ENCODE measurements around the gene PELI2.

Gene PELI2

GRCh38 chr14:56108057-56108456 is 10.2 kb upstream of the PELI2 start:
- Mint-ChIP-seq H3K4me3 (no peak overlapping the region), H3K36me3 (no peaks in the 10 kb centered on the region), H3K27me3 (no peaks in the 10 kb centered on the region), H3K27ac (no peak overlapping the region), H3K4me1 (peaks cover 8% of the 10 kb centered on the region), H3K9me3 (no peaks in the 10 kb centered on the region)

- H3K36me3 Mint-ChIP-seq, result no peaks in the 10 kb centered on the region
- no peak overlapping the region for H3K27ac Mint-ChIP-seq
- no peaks in the 10 kb centered on the region for H3K27me3 Mint-ChIP-seq
- no peaks in the 10 kb centered on the region for H3K9me3 Mint-ChIP-seq
- peaks cover 33% of the 10 kb centered on the region for H3K4me1 Mint-ChIP-seq
- no peak overlapping the region for H3K4me3 Mint-ChIP-seq
These were observed 5.4 kb upstream of the PELI2 start for GRCh38 chr14:56112781-56113180.

GRCh38 chr14:56115334-56115870 is 2.8 kb upstream of the PELI2 start:
- Mint-ChIP-seq H3K27me3 (no peaks in the 10 kb centered on the region), H3K4me1 (peaks cover 44% of the 10 kb centered on the region), H3K9me3 (no peaks in the 10 kb centered on the region), H3K27ac (no peak overlapping the region), H3K36me3 (no peaks in the 10 kb centered on the region), H3K4me3 (no peak overlapping the region)

GRCh38 chr14:56115976-56116893 is 2.0 kb upstream of the PELI2 start:
- Mint-ChIP-seq H3K27ac (peak overlapping the region; percentile 56), H3K4me1 (peaks cover 53% of the 10 kb centered on the region), H3K4me3 (peak overlapping the region; percentile 15), H3K36me3 (no peaks in the 10 kb centered on the region), H3K27me3 (no peaks in the 10 kb centered on the region), H3K9me3 (no peaks in the 10 kb centered on the region)

DNA sequence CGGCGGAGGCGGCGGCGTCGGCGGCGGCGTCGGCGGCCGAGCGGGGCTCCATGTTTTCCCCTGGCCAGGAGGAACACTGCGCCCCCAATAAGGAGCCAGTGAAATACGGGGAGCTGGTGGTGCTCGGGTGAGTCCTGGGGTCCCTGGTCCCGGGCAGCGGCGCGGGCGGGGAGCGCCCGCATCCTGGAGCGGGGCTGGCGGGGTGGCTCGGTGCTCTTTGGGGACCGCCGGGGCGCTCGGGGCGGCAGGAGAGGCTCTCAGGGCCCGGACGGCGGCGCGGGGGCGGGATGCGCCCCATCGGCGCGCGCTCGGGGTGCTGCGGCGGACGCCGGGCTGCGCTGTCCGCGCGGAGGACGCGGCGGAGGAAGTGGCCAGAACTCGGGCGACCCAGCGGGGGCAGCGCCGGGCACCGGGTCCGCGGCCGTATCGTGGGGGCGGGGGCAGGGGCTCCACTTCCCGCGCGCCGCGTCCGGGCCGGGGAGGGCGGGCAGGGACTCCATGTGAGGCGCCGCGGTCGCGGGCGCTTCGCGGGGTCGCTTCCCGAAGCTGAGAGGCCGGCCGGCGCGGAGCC is 485 bp downstream of the PELI2 start:
- Mint-ChIP-seq H3K9me3 (no peaks in the 10 kb centered on the region), H3K27me3 (peaks cover 4% of the 10 kb centered on the region), H3K36me3 (no peaks in the 10 kb centered on the region), H3K4me3 (no peak overlapping the region), H3K27ac (no peak overlapping the region), H3K4me1 (peaks cover 63% of the 10 kb centered on the region)

- Mint-ChIP-seq H3K4me1 (peaks cover 63% of the 10 kb centered on the region), H3K27me3 (peaks cover 4% of the 10 kb centered on the region), H3K27ac (peak overlapping the region; percentile 66), H3K36me3 (no peaks in the 10 kb centered on the region), H3K9me3 (no peaks in the 10 kb centered on the region), H3K4me3 (peak overlapping the region; percentile 89)
These were observed 1.2 kb downstream of the PELI2 start for GRCh38 chr14:56119201-56119981.

GRCh38 chr14:56120091-56120691 is 2.0 kb downstream of the PELI2 start:
- Mint-ChIP-seq H3K36me3 (no peaks in the 10 kb centered on the region), H3K9me3 (no peaks in the 10 kb centered on the region), H3K27ac (peak overlapping the region; percentile 66), H3K4me1 (peaks cover 70% of the 10 kb centered on the region), H3K4me3 (peak overlapping the region; percentile 89), H3K27me3 (peaks cover 5% of the 10 kb centered on the region)

- H3K36me3 Mint-ChIP-seq, result no peaks in the 10 kb centered on the region
- H3K4me3 Mint-ChIP-seq, result no peak overlapping the region
- no peaks in the 10 kb centered on the region for H3K9me3 Mint-ChIP-seq
- peaks cover 59% of the 10 kb centered on the region for H3K4me1 Mint-ChIP-seq
- H3K27me3 Mint-ChIP-seq, result peaks cover 5% of the 10 kb centered on the region
- H3K27ac Mint-ChIP-seq, result no peak overlapping the region
These were observed 3.6 kb downstream of the PELI2 start for GRCh38 chr14:56121816-56122215.

GRCh38 chr14:56122301-56122700 is 4.1 kb downstream of the PELI2 start:
- no peak overlapping the region for H3K4me3 Mint-ChIP-seq
- no peaks in the 10 kb centered on the region for H3K36me3 Mint-ChIP-seq
- no peak overlapping the region for H3K27ac Mint-ChIP-seq
- no peaks in the 10 kb centered on the region for H3K9me3 Mint-ChIP-seq
- peaks cover 54% of the 10 kb centered on the region for H3K4me1 Mint-ChIP-seq
- peaks cover 5% of the 10 kb centered on the region for H3K27me3 Mint-ChIP-seq

GRCh38 chr14:56124327-56124726 is 6.1 kb downstream of the PELI2 start:
- H3K36me3 Mint-ChIP-seq, result no peaks in the 10 kb centered on the region
- no peaks in the 10 kb centered on the region for H3K9me3 Mint-ChIP-seq
- peaks cover 5% of the 10 kb centered on the region for H3K27me3 Mint-ChIP-seq
- no peak overlapping the region for H3K27ac Mint-ChIP-seq
- H3K4me1 Mint-ChIP-seq, result peaks cover 54% of the 10 kb centered on the region
- no peak overlapping the region for H3K4me3 Mint-ChIP-seq

DNA sequence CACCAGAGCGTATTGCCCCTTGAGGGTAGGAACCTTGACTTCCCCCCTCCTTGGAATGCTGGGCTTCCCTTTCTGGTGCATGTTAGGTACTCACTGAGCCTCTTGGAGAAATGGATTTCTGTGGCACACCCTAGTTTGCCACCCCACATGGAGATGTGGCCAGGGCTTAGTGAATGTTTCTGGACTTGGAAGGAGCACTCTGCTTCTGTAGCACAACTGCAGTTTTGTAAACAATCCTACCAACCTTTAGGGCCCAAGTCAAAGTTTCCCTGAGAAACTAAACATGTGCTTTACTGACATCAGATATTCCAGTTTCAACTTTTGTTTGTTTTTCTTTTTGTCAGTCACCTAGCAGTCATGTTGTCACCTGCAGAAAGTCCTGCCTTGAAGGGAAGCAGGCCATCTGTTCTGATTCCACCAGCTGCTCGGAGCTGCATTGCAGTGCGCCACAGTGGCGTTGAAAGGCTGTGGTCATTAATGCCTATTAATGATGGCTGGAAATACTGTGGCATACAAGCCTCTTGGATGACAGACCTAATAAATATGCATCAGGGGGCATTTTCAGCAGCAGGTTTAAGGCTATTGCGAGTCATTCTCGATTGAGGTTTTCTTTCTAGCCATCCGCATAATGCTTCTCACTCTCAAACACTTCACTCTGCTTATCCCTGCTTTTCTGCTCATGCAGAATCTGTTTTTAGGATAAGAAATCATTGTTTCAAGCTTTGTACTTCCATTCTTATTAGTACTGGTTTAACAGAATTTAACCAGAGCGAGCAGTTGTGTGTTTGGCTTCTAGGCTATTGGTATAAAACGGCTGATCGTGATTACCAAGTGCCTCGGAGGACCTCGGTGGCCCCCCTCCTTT is 7.8 kb downstream of the PELI2 start:
- H3K27ac Mint-ChIP-seq, result no peak overlapping the region
- no peaks in the 10 kb centered on the region for H3K36me3 Mint-ChIP-seq
- peaks cover 48% of the 10 kb centered on the region for H3K4me1 Mint-ChIP-seq
- peaks cover 5% of the 10 kb centered on the region for H3K27me3 Mint-ChIP-seq
- H3K4me3 Mint-ChIP-seq, result no peak overlapping the region
- no peaks in the 10 kb centered on the region for H3K9me3 Mint-ChIP-seq

DNA sequence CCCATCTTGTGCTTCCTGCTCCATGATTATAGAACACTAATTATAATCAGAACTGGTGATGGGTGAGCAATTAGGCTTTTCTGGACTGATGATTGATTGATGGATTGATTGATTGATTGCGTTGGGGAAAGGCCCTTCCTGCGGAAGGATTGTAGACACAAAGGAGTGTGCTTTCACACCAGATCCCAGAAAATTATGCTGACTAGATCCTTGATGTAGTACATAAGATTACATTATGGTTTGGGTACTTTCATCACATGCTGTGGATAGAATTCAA is 8.4 kb downstream of the PELI2 start:
- Mint-ChIP-seq H3K4me3 (no peak overlapping the region), H3K27ac (no peak overlapping the region), H3K36me3 (no peaks in the 10 kb centered on the region), H3K4me1 (peaks cover 48% of the 10 kb centered on the region), H3K27me3 (peaks cover 5% of the 10 kb centered on the region), H3K9me3 (no peaks in the 10 kb centered on the region)

DNA sequence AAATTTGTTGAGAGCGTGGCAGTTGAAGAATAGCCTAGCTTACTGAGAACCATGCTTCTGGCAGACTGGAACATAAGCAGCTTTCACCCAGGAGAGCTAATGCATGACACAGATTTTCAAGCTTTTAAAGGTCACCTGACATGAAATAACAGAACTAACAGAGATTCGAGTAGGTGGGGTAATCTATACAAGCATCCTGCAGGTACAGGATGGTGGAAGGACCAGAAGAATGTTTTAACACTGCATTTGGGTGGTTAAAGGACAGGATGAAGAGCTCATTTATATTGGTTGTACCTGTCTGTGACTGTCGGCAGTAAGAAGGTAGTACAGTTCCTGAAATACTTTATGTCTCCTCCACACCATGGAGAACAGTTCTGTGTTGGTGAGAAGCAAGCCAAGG is 8.9 kb downstream of the PELI2 start:
- H3K4me1 Mint-ChIP-seq, result peaks cover 50% of the 10 kb centered on the region
- H3K27me3 Mint-ChIP-seq, result peaks cover 3% of the 10 kb centered on the region
- H3K27ac Mint-ChIP-seq, result no peak overlapping the region
- H3K36me3 Mint-ChIP-seq, result no peaks in the 10 kb centered on the region
- no peaks in the 10 kb centered on the region for H3K9me3 Mint-ChIP-seq
- H3K4me3 Mint-ChIP-seq, result no peak overlapping the region

DNA sequence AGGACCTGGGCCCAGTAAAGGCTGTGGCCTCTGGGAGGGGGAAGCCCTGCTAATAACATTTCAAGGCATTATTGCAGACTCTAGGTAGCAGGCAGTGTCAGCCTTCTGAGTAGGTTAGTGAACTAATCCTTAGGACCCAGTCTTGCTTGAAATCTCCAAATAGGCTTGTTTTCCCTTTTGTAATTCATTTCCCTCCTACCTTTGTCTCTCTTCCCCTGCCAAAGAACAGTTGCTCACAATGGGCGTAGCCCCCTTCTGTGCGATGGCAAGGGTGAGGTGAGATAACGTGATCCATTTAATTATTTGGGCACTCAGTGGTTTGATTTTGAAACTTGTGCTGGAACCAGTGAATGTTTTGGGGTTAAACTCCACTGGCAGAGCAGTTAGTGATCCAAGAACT is 10.9 kb downstream of the PELI2 start:
- no peak overlapping the region for H3K4me3 Mint-ChIP-seq
- H3K27ac Mint-ChIP-seq, result no peak overlapping the region
- peaks cover 46% of the 10 kb centered on the region for H3K4me1 Mint-ChIP-seq
- no peaks in the 10 kb centered on the region for H3K9me3 Mint-ChIP-seq
- no peaks in the 10 kb centered on the region for H3K36me3 Mint-ChIP-seq
- H3K27me3 Mint-ChIP-seq, result peaks cover 2% of the 10 kb centered on the region

GRCh38 chr14:56129933-56130332 is 11.7 kb downstream of the PELI2 start:
- Mint-ChIP-seq H3K4me1 (peaks cover 41% of the 10 kb centered on the region), H3K9me3 (no peaks in the 10 kb centered on the region), H3K4me3 (no peak overlapping the region), H3K36me3 (no peaks in the 10 kb centered on the region), H3K27ac (no peak overlapping the region), H3K27me3 (no peaks in the 10 kb centered on the region)
